Panc1 (cell line): Measurements from ENCODE around the gene NCAPD3.

Source experiments
- POLR2AphosphoS5 ChIP-seq: IDR thresholded peaks from 2 replicates; pipeline ENCODE4 v1.6.1; 2012; ENCODE audit warnings: mild to moderate bottlenecking, low read depth, low read length, moderate library complexity
- TF ChIP-seq, protein P1 (sequence below): fragments of 450-650 bp; IDR thresholded peaks from 2 replicates; pipeline ENCODE4 v1.5.1; 2017; ENCODE audit warnings: mild to moderate bottlenecking

DNA sequence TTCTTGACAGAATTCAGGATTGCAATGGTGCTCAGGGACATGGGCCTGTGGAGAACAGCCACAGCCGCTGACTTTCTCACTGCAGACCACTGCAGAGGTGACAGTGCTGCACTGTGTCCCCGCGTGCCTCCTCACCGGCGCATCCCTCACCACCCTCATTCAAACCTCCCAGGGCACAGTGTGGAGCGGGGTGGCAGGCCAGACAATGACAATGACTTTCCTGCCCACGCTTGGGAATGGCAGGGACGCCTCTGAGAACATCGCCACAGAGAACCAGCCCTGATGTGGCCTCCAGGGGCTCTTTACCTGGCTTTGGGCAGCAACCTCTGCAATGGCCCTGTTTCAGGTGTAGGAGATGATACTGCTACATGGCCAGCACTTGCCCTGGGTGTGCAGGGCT is 65.7 kb downstream of the NCAPD3 start:
- TF ChIP-seq, protein P1, sequence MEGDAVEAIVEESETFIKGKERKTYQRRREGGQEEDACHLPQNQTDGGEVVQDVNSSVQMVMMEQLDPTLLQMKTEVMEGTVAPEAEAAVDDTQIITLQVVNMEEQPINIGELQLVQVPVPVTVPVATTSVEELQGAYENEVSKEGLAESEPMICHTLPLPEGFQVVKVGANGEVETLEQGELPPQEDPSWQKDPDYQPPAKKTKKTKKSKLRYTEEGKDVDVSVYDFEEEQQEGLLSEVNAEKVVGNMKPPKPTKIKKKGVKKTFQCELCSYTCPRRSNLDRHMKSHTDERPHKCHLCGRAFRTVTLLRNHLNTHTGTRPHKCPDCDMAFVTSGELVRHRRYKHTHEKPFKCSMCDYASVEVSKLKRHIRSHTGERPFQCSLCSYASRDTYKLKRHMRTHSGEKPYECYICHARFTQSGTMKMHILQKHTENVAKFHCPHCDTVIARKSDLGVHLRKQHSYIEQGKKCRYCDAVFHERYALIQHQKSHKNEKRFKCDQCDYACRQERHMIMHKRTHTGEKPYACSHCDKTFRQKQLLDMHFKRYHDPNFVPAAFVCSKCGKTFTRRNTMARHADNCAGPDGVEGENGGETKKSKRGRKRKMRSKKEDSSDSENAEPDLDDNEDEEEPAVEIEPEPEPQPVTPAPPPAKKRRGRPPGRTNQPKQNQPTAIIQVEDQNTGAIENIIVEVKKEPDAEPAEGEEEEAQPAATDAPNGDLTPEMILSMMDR, result no peak
- TF ChIP-seq POLR2AphosphoS5, result no peak
